Endodermal cell (in vitro differentiated cells): ENCODE measurements around the gene ZBP1. TPM values are rescaled to one million over a fixed set of nuclear protein-coding genes. Genes with fewer than 3 reads are reported as not detected.

Source experiments
- DNase-seq: peaks from one replicate; pipeline ENCODE4 v3.0.0-alpha.2; 2017
- H3K27ac ChIP-seq: 2 replicates; pipeline ENCODE4 v1.5.1; 2013; ENCODE audit warnings: mild to moderate bottlenecking, low read depth, low read length, moderate library complexity
- H3K27me3 ChIP-seq: 2 replicates; pipeline ENCODE4 v1.6.1; 2013; ENCODE audit warnings: mild to moderate bottlenecking, low read length, moderate library complexity; ENCODE audit not compliant: insufficient read depth, control insufficient read depth, poor library complexity, severe bottlenecking
- H3K36me3 ChIP-seq: 2 replicates; pipeline ENCODE4 v1.7.0; 2013; ENCODE audit warnings: mild to moderate bottlenecking, low read length, moderate library complexity; ENCODE audit not compliant: control insufficient read depth, insufficient read depth
- H3K4me1 ChIP-seq: one replicate; pipeline ENCODE4 v1.7.0; 2013; ENCODE audit warnings: low read length; ENCODE audit not compliant: control insufficient read depth, insufficient read depth
- H3K4me3 ChIP-seq: 2 replicates; pipeline ENCODE4 v1.5.1; 2013; ENCODE audit warnings: mild to moderate bottlenecking, low read length, moderate library complexity
- H3K9ac ChIP-seq: 2 replicates; pipeline ENCODE4 v1.6.1; 2013; ENCODE audit warnings: mild to moderate bottlenecking, low read length, moderate library complexity; ENCODE audit not compliant: poor library complexity, severe bottlenecking; ENCODE audit errors: extremely low read depth
- H3K9me3 ChIP-seq: 2 replicates; pipeline ENCODE4 v1.6.1; 2013; ENCODE audit warnings: mild to moderate bottlenecking, low read length, moderate library complexity; ENCODE audit not compliant: control insufficient read depth
- H3K27ac Mint-ChIP-seq: 2 replicates; pipeline ENCODE4 v1.8.0; 2020; ENCODE audit warnings: mixed read lengths
- H3K27me3 Mint-ChIP-seq: 2 replicates; pipeline ENCODE4 v1.8.0; 2021; ENCODE audit warnings: mild to moderate bottlenecking, mixed read lengths; ENCODE audit not compliant: insufficient read depth
- H3K36me3 Mint-ChIP-seq: 2 replicates; pipeline ENCODE4 v1.8.0; 2020; ENCODE audit warnings: low read depth, mixed read lengths
- H3K4me1 Mint-ChIP-seq: 2 replicates; pipeline ENCODE4 v1.8.0; 2020; ENCODE audit warnings: mixed read lengths
- H3K4me3 Mint-ChIP-seq: 2 replicates; pipeline ENCODE4 v1.8.0; 2020; ENCODE audit warnings: mild to moderate bottlenecking, moderate library complexity, mixed read lengths
- H3K9me3 Mint-ChIP-seq: 2 replicates; pipeline ENCODE4 v1.8.0; 2020; ENCODE audit warnings: mild to moderate bottlenecking, mixed read lengths
- WGBS, 2 experiments: methylation state at CpG; one replicate each; pipeline versions ENCODE4 v1.1.5 to v1.1.7; 2013; ENCODE audit warnings: missing lambda C conversion rate in 2 of 2, mixed read lengths in 1 of 2; ENCODE audit not compliant: insufficient coverage in 1 of 2, insufficient read length in 1 of 2; 5-methylcytosine and 5-hydroxymethylcytosine counted together
- total RNA-seq, 2 donors: library from RNA; stranded (reverse); fragmentation: NEBNext Ultra II Directional in 1 of 2; extraction: Animal tissue kit (Norgen Biotek cat#: 25700) in 1 of 2; gene quantifications; 2 replicates in 1 of 2; 3 replicates in 1 of 2; pipeline ENCODE4 v1.2.1, GENCODE V29; 2021
- TF ChIP-seq, protein P1 (sequence below): fragments of 200-600 bp; sonication (generic); conservative IDR thresholded peaks from 2 replicates; pipeline ENCODE4 v1.5.0; 2021; ENCODE audit warnings: antibody characterized with exemption, mild to moderate bottlenecking

Gene ZBP1
- total RNA-seq, 2 donors from 2014 or later, result not detected

- no peak for DNase-seq
- no peak overlapping the region for H3K27ac ChIP-seq
- TF ChIP-seq, protein P1, sequence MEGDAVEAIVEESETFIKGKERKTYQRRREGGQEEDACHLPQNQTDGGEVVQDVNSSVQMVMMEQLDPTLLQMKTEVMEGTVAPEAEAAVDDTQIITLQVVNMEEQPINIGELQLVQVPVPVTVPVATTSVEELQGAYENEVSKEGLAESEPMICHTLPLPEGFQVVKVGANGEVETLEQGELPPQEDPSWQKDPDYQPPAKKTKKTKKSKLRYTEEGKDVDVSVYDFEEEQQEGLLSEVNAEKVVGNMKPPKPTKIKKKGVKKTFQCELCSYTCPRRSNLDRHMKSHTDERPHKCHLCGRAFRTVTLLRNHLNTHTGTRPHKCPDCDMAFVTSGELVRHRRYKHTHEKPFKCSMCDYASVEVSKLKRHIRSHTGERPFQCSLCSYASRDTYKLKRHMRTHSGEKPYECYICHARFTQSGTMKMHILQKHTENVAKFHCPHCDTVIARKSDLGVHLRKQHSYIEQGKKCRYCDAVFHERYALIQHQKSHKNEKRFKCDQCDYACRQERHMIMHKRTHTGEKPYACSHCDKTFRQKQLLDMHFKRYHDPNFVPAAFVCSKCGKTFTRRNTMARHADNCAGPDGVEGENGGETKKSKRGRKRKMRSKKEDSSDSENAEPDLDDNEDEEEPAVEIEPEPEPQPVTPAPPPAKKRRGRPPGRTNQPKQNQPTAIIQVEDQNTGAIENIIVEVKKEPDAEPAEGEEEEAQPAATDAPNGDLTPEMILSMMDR, result no peak
- no peak overlapping the region for H3K4me3 ChIP-seq
- H3K27ac Mint-ChIP-seq, result no peak overlapping the region
- peaks cover 3% of the 10 kb centered on the region for H3K4me1 Mint-ChIP-seq
- H3K9ac ChIP-seq, result no peak overlapping the region
- H3K27me3 Mint-ChIP-seq, result peaks cover 3% of the 10 kb centered on the region
- no peaks in the 10 kb centered on the region for H3K9me3 Mint-ChIP-seq
- H3K4me3 Mint-ChIP-seq, result no peak overlapping the region
- no peaks in the 10 kb centered on the region for H3K36me3 ChIP-seq
- no peaks in the 10 kb centered on the region for H3K36me3 Mint-ChIP-seq
- 92 to 96% methylated on average over 5 to 8 of the region's 8 CpGs for WGBS, 2 experiments
- H3K27me3 ChIP-seq, result no peaks in the 10 kb centered on the region
- H3K9me3 ChIP-seq, result no peaks in the 10 kb centered on the region
- H3K4me1 ChIP-seq, result no peaks in the 10 kb centered on the region
These were observed 49.3 kb downstream of the ZBP1 start for GRCh38 chr20:57570920-57571319.

DNA sequence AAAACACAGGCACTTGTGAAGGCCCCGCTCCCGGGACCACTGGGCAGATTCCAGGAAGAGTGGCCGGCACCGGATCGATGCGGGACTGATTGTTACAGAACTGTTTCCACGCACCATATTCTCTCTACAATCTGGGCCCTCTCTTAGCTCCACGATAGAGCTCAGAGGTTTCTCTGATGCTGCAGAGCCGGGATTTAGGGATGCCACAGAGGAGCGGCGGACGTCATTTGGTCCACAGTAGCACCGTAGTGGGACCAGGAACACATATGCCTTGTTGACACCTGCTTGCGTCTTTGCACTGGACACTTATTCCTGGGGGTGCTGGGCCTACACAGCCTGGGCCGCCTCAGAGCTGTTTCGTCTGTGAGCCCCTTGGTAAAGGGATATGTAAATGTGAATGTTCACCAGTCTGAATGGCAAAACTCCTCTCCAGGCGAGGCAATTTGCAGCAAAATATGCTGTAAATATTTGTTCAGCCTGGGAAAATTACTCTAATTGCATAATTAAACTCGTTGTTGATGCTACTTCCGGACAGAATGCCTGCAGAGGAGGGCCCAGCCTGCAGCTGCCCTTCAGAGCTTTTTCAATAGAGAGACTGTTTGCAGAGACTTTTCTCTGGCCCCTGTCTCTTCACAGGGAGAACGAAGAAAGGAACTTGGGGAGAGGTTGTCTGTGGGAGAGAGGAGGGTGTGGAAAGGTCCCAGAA, 49.9 kb downstream of the ZBP1 start:
- Histone ChIP-seq H3K4me3 (no peak overlapping the region), H3K36me3 (no peaks in the 10 kb centered on the region), H3K9me3 (no peaks in the 10 kb centered on the region), H3K4me1 (no peaks in the 10 kb centered on the region), H3K9ac (no peak overlapping the region), H3K27me3 (no peaks in the 10 kb centered on the region), H3K27ac (no peak overlapping the region)
- 83 to 88% methylated on average over 12 to 20 of the region's 20 CpGs for WGBS, 2 experiments
- H3K4me3 Mint-ChIP-seq, result no peak overlapping the region
- H3K36me3 Mint-ChIP-seq, result no peaks in the 10 kb centered on the region
- TF ChIP-seq, protein P1, result no peak
- H3K9me3 Mint-ChIP-seq, result no peaks in the 10 kb centered on the region
- H3K27me3 Mint-ChIP-seq, result peaks cover 3% of the 10 kb centered on the region
- no peak overlapping the region for H3K27ac Mint-ChIP-seq
- DNase-seq, result no peak
- H3K4me1 Mint-ChIP-seq, result peaks cover 3% of the 10 kb centered on the region

DNA sequence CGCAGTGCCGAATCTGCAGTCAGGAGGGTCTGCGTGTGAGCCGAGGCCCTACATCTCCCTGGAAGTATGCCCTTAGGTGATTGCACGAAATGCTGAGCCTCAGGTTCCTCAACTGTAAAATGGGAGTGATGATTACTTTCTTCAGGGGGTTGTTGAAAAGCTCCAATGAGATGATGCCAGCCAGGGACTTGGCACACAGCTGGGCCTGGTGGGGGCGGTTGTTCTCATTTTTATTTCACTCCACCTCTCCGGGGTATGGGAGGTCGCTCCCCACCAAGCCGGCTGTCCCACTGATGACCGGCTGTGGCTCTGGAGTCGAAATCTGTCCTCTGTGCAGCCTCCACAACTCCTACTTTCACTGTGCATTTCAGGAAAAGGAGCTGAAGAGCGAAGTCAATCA, 51.3 kb downstream of the ZBP1 start:
- WGBS, 2 experiments, result 92 to 96% methylated on average over 9 to 12 of the region's 12 CpGs
- Mint-ChIP-seq H3K9me3 (no peaks in the 10 kb centered on the region), H3K4me1 (peaks cover 3% of the 10 kb centered on the region), H3K27me3 (peaks cover 3% of the 10 kb centered on the region), H3K36me3 (no peaks in the 10 kb centered on the region), H3K4me3 (no peak overlapping the region), H3K27ac (no peak overlapping the region)
- Histone ChIP-seq H3K27me3 (no peaks in the 10 kb centered on the region), H3K36me3 (no peaks in the 10 kb centered on the region), H3K9ac (no peak overlapping the region), H3K27ac (no peak overlapping the region), H3K4me3 (no peak overlapping the region), H3K9me3 (no peaks in the 10 kb centered on the region), H3K4me1 (no peaks in the 10 kb centered on the region)
- TF ChIP-seq, protein P1, result no peak
- no peak for DNase-seq
